ENCODE data around the gene NFIB. TPM values are rescaled to one million over a fixed set of nuclear protein-coding genes. Genes with fewer than 3 reads are reported as not detected.

The NFIB gene
- total RNA-seq, 4 donors from 2014 or later: 40.2 to 150 (median 83.7) TPM

DNA sequence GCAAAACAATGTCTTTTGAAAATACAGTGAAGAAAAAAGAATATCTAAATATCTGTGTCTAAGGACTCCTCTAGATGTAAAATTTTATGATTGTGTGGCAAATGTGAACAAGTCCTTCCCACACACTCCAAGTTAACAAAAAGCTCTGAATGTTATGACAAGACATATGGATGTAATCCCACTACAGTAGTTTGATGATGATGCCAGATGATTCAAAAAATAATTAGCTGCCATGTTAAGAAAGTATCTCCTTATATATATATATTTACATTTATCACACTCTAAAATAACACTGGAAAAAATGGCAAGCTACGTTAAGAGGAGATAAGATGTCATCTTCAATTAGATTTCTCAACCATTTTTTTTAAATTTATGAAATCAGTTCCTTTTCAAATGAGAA, 178.5 kb downstream of the NFIB start:
- no peak for TF ChIP-seq POLR2A (IDR thresholded peaks at IDR 0.05)
- no peak for TF ChIP-seq EP300 (IDR thresholded peaks at IDR 0.05; ENCODE audit: low read depth)
- no peak for TF ChIP-seq POLR2AphosphoS5 (IDR thresholded peaks at IDR 0.05)
- TF ChIP-seq, protein P1, sequence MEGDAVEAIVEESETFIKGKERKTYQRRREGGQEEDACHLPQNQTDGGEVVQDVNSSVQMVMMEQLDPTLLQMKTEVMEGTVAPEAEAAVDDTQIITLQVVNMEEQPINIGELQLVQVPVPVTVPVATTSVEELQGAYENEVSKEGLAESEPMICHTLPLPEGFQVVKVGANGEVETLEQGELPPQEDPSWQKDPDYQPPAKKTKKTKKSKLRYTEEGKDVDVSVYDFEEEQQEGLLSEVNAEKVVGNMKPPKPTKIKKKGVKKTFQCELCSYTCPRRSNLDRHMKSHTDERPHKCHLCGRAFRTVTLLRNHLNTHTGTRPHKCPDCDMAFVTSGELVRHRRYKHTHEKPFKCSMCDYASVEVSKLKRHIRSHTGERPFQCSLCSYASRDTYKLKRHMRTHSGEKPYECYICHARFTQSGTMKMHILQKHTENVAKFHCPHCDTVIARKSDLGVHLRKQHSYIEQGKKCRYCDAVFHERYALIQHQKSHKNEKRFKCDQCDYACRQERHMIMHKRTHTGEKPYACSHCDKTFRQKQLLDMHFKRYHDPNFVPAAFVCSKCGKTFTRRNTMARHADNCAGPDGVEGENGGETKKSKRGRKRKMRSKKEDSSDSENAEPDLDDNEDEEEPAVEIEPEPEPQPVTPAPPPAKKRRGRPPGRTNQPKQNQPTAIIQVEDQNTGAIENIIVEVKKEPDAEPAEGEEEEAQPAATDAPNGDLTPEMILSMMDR (IDR thresholded peaks at IDR 0.05): no peak
- no peak overlapping the region for H3K27ac ChIP-seq
- no peaks in the 10 kb centered on the region for H3K27me3 ChIP-seq
- DNase-seq: no peak
- no peak overlapping the region for H3K4me3 ChIP-seq
- peaks cover 0 to 15% (median 1%) of the 10 kb centered on the region in 4 donors for H3K4me1 ChIP-seq
- H3K36me3 ChIP-seq: no peaks in the 10 kb centered on the region
- H3K9me3 ChIP-seq: no peaks in the 10 kb centered on the region
- 64 to 77% methylated on average over 1 of the region's 1 CpG for WGBS, 2 donors (ENCODE audit: low coverage in 1 of 2)
- in situ Hi-C loops (cut with MboI; ENCODE audit: low pct_ligation_motif_present in 1 of 4, low pct_unique_long_range_greater_than_20kb in 1 of 4, low sequenced_read_pairs in 3 of 4): no loop called here
- intact Hi-C loops (cut with DNase I; ENCODE audit: low total_unique reads): no loop called here

DNA sequence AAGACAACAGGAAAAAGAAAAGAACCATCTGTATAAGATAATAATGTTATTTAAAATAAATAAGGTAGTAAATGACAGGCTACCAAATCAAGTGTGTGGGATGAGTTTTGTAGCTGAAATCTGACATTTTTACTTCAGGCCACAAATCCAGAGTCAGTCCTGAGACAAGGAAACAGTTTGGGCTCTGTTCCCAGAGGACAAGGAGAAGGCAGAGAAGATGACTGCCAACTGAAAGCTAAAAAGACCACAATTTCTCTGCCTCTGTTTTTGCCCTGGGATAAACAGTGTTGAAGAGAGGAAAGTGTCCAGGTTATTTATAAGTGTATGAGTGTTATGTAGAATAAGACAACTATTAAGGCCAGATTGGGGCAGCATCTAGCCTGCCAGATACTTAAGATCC, 180.5 kb downstream of the NFIB start:
- in situ Hi-C loops (cut with MboI; ENCODE audit: low pct_ligation_motif_present in 1 of 4, low pct_unique_long_range_greater_than_20kb in 1 of 4, low sequenced_read_pairs in 3 of 4): no loop called here

DNA sequence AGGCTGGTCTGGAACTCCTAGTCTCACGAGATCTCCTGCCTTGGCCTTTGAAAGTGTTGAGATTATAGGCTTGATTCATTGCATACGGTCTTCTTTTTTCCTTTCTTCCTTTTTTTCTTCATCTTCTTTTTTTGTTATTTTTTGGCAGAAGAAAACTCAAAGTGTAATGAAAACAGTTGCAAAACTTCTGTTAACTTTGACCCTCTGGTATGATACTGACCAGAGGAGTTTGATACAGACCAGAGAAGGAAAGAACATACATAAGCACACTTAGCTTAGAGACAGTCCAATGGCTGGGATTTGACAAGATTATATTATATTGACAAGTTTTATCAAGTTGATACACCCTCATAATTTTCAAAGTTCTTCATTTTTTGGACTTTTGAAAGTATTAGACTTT, 181.2 kb downstream of the NFIB start:
- Histone ChIP-seq H3K4me3 (no peak overlapping the region), H3K27ac (peak overlapping the region in 1 of 4 donors; percentile 18), H3K27me3 (no peaks in the 10 kb centered on the region), H3K36me3 (no peaks in the 10 kb centered on the region), H3K9me3 (no peaks in the 10 kb centered on the region), H3K4me1 (peaks cover 0 to 15% (median 1%) of the 10 kb centered on the region in 4 donors)
- in situ Hi-C loops (cut with MboI; ENCODE audit: low pct_ligation_motif_present in 1 of 4, low pct_unique_long_range_greater_than_20kb in 1 of 4, low sequenced_read_pairs in 3 of 4) (no loop called here), intact Hi-C loops (cut with DNase I; ENCODE audit: low total_unique reads) (no loop called here)
- no peak for DNase-seq
- no peak for TF ChIP-seq POLR2AphosphoS5 (IDR thresholded peaks at IDR 0.05)
- TF ChIP-seq POLR2A (IDR thresholded peaks at IDR 0.05): no peak
- no peak for TF ChIP-seq EP300 (IDR thresholded peaks at IDR 0.05; ENCODE audit: low read depth)
- TF ChIP-seq, protein P1 (IDR thresholded peaks at IDR 0.05): no peak
- 40 to 55% methylated on average over 2 of the region's 2 CpGs for WGBS, 2 donors (ENCODE audit: low coverage in 1 of 2)

More for the DNA sequence above, 180.5 kb downstream of the NFIB start:
- no peaks in the 10 kb centered on the region for H3K9me3 ChIP-seq
- TF ChIP-seq POLR2AphosphoS5 (IDR thresholded peaks at IDR 0.05) (no peak), POLR2A (IDR thresholded peaks at IDR 0.05) (no peak), EP300 (IDR thresholded peaks at IDR 0.05; ENCODE audit: low read depth) (no peak)
- TF ChIP-seq, protein P1 (IDR thresholded peaks at IDR 0.05): no peak
- H3K27me3 ChIP-seq: no peaks in the 10 kb centered on the region
- H3K4me1 ChIP-seq: peaks cover 0 to 15% (median 1%) of the 10 kb centered on the region in 4 donors
- no peak for DNase-seq
- H3K36me3 ChIP-seq: no peaks in the 10 kb centered on the region
- H3K27ac ChIP-seq: peak overlapping the region in 2 of 4 donors; percentile 10 to 28
- no peak overlapping the region for H3K4me3 ChIP-seq
- intact Hi-C loops (cut with DNase I; ENCODE audit: low total_unique reads): no loop called here

GRCh38 chr9:14131356-14132088, 182.4 kb downstream of the NFIB start:
- WGBS, 2 donors (ENCODE audit: low coverage in 1 of 2): 78 to 81% methylated on average over 5 to 11 of the region's 11 CpGs
- Histone ChIP-seq H3K4me1 (peaks cover 0 to 15% (median 1%) of the 10 kb centered on the region in 4 donors), H3K27ac (no peak overlapping the region), H3K9me3 (no peaks in the 10 kb centered on the region), H3K27me3 (no peaks in the 10 kb centered on the region), H3K36me3 (no peaks in the 10 kb centered on the region), H3K4me3 (no peak overlapping the region)
- in situ Hi-C loops (cut with MboI; ENCODE audit: low pct_ligation_motif_present in 1 of 4, low pct_unique_long_range_greater_than_20kb in 1 of 4, low sequenced_read_pairs in 3 of 4) (no loop called here), intact Hi-C loops (cut with DNase I; ENCODE audit: low total_unique reads) (no loop called here)
- no peak for DNase-seq
- TF ChIP-seq, protein P1 (IDR thresholded peaks at IDR 0.05): no peak
- no peak for TF ChIP-seq POLR2AphosphoS5 (IDR thresholded peaks at IDR 0.05)
- TF ChIP-seq EP300 (IDR thresholded peaks at IDR 0.05; ENCODE audit: low read depth): no peak
- no peak for TF ChIP-seq POLR2A (IDR thresholded peaks at IDR 0.05)
